A549 treated with Mapracorat at 1 μM for 4 hours (cell line): ENCODE results near the gene SORL1. TPM values are rescaled to one million over a fixed set of nuclear protein-coding genes. Genes with fewer than 3 reads are reported as not detected.

Source experiments
- total RNA-seq: library from RNA; stranded (reverse); fragments of 200-300 nt; extraction: Qiagen RNA extraction; gene quantifications from 5 replicates; pipeline ENCODE4 v1.2.3, GENCODE V29; 2022

SORL1 gene, protein sequence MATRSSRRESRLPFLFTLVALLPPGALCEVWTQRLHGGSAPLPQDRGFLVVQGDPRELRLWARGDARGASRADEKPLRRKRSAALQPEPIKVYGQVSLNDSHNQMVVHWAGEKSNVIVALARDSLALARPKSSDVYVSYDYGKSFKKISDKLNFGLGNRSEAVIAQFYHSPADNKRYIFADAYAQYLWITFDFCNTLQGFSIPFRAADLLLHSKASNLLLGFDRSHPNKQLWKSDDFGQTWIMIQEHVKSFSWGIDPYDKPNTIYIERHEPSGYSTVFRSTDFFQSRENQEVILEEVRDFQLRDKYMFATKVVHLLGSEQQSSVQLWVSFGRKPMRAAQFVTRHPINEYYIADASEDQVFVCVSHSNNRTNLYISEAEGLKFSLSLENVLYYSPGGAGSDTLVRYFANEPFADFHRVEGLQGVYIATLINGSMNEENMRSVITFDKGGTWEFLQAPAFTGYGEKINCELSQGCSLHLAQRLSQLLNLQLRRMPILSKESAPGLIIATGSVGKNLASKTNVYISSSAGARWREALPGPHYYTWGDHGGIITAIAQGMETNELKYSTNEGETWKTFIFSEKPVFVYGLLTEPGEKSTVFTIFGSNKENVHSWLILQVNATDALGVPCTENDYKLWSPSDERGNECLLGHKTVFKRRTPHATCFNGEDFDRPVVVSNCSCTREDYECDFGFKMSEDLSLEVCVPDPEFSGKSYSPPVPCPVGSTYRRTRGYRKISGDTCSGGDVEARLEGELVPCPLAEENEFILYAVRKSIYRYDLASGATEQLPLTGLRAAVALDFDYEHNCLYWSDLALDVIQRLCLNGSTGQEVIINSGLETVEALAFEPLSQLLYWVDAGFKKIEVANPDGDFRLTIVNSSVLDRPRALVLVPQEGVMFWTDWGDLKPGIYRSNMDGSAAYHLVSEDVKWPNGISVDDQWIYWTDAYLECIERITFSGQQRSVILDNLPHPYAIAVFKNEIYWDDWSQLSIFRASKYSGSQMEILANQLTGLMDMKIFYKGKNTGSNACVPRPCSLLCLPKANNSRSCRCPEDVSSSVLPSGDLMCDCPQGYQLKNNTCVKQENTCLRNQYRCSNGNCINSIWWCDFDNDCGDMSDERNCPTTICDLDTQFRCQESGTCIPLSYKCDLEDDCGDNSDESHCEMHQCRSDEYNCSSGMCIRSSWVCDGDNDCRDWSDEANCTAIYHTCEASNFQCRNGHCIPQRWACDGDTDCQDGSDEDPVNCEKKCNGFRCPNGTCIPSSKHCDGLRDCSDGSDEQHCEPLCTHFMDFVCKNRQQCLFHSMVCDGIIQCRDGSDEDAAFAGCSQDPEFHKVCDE (N-terminal part only)
- total RNA-seq, result 0.97 to 2.0 TPM (median 1.5 TPM) in 5 replicates

DNA sequence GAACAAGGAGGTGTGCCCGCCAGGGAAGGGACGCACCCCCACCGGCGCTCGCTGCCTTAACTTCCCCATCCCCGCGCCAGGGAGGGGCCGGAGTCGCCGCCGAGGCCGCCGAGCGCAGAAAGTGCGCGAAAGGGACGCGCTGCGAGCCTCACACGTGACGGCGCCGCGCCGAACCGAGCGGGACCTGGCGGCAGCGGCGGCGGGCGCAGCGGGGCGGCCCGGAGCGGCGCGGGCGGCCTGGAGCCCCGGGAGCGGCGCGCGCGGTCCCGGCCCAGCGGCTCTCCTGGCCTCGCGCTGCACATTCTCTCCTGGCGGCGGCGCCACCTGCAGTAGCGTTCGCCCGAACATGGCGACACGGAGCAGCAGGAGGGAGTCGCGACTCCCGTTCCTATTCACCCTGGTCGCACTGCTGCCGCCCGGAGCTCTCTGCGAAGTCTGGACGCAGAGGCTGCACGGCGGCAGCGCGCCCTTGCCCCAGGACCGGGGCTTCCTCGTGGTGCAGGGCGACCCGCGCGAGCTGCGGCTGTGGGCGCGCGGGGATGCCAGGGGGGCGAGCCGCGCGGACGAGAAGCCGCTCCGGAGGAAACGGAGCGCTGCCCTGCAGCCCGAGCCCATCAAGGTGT, at the start of gene SORL1:
TSS of gene SORL1 (plus strand) at position 329 of the 623 bp plus-strand sequence. CDS start at position 347, 18 bp downstream.

DNA sequence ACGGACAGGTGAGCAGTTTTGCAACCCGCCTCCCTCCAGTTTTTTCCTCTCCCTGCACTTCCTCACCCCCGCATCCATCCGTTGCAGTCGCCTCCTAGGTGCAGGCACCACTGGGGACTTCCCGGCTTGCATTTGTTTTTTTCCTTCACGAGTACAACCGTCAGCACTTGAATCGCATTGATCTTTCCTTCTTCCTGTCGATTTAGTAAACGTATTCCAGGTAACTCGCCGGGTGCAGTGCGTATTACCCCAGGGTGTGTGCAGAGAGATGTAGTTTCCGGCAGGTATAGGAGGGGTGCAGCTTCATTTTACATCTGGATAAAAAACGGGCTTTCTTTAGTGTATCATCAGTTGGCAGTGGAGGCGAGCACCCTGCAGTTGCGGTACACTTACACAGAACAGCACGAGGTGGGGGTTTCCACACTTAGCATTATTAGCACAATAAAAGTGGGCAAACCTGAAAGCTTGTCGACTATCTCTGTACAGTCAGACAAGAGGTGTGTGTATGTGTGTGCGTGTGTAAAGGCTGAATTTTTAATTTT, 566 bp downstream of the SORL1 start, which contains the start of gene SORL1-AS1:
TSS of gene SORL1-AS1 (minus strand) at position 359 of the 542 bp plus-strand sequence.

Other genes with a start within 250 kb of the SORL1 start
- gene SC5D, start 159.5 kb upstream of the SORL1 start, total RNA-seq, result 8.4 to 10.5 TPM (median 9.3 TPM) in 5 replicates